ENCODE results near the gene ITLN2.
"Not testable (repeated sequence)": the region's sequence is repeated elsewhere in the genome, so short reads cannot be mapped to it uniquely, and the experiment has no call there.

Gene ITLN2

DNA sequence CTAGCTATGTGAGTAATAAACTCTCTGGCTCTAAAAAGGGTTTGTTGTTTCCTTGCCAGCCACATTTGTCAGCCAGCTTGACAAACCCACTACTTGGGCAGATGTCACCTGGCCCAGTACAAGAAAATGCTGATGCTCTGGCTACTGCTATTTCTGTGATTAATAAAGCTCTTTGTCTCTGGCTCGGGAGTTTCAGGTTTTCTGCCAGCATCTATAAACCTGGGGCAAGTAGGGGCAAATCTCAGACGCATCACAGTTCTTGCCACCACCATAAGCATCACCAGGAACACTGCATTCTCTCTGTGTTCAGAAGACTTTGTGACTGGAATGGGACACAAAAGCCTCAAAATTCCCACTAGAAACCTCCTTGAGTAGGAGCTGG is 2.5 kb downstream of the ITLN2 start:
- DNase-seq, result no peak

DNA sequence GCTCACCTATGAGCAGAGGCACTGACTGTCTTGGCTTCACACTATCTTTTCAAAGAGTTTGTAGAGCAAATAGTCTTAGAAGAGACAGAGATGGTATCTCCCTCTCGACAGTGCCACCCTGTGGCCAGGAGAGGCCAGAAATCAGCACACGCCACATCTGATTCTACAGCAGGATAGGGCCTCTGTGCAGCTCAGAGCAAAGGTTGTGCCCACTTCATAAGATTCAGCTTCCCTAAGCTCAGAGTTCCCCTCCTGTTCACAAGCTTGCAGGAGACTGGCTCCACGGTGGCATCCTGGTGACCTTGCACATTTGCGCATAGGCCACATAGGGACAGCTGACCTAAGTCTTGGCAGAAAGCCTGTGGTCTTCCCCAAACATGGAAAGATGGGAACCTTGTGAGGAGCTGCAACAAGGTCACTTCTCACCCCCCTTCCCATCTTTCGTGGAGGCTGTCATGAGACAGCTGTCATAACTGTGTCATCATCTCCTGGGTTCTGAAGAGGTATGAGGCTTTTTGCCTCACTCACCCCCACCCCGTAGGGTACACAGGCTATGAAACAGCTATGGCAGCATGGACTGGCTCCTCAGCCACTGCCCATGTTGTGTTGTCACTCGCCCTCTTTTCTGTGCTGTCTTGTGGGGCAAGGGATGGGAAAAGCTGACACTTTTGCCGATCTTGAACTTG is 3.0 kb downstream of the ITLN2 start:
- DNase-seq, result peak; percentile 51

DNA sequence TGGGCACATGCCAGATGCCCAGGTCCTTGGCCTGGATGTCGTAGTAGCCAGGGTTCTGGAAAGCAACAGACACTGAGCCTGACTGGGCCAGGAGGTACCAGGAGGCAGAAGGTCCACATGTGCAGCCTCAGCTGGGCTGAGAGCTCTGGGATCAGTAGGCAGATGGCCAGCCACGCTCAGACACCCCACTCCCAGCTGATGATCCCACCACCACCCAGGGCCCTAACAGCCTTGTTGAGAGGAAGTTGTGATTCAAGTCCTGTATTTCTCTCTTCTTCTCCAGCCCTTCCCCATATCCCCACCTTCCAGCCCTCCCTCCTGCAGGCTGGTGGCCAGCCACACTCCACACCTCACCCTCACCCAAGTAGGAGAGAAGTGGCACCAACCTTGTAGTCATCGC is 4.0 kb downstream of the ITLN2 start:
- DNase-seq, result no peak

DNA sequence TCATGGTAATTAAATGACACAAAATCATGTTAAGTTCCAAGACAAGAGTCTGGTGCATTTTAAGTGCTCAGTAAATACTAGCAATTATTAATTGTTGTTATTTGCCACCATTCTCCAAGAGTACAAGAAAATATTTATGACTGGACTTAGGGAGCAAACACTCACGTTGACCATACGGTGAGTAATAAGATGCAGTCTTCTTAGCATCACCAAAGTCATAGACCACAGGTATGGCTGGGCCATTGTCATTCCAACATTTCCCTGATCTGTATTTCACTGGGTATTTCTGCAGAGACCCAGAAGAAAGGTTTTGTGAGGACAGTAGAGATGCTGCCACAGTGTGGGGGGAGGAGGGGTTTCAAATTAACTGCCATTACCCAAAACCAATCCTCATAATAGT is 4.7 kb downstream of the ITLN2 start:
- DNase-seq, result no peak

DNA sequence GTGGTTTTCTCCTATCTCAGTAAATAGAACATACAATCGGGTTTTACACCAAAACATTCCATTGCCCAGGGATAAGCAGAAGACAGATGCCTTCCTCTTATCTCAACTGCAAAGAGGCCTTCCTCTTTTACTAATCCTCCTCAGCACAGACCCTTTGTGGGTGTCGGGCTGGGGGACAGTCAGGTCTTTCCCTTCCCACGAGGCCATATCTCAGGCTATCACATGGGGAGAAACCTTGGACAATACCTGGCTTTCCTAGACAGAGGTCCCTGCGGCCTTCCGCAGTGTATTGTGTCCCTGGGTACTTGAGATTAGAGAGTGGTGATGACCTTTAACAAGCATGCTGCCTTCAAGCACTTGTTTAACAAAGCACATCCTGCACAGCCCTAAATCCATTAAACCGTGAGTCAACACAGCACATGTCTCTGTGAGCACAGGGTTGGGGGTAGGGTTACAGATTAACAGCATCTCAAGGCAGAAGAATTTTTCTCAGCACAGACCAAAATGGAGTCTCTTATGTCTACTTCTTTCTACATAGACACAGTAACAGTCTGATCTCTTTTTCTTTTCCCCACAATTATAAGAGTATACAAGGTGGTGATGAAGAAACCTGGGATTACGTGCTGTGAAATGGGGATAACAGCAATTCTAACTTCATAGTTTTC is 5.3 kb downstream of the ITLN2 start:
- DNase-seq, result not testable (repeated sequence)

DNA sequence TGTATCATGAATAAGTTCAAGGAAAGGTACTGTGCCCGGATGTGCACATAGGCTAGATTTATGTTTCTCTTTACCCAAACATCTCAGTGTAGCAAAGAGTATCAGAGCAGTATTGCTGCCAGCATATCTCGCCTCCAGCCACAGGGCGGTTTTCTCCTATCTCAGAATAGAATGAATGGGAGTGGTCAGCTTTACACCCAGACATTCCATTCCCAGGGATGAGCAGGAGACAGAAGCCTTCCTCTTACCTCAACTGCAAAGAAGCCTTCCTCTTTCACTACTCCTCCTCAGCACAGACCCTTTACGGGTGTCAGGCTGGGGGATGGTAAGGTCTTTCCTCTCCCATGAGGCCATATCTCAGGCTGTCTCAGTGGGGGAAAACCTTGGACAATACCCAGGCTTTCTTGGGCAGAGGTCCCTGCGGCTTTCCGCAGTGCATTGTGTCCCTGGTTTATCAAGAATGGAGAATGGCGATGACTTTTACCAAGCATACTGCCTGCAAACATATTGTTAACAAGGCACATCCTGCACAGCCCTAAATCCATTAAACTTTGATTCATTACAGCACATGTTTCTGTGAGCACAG is 7.3 kb downstream of the ITLN2 start:
- DNase-seq, result not testable (repeated sequence)

DNA sequence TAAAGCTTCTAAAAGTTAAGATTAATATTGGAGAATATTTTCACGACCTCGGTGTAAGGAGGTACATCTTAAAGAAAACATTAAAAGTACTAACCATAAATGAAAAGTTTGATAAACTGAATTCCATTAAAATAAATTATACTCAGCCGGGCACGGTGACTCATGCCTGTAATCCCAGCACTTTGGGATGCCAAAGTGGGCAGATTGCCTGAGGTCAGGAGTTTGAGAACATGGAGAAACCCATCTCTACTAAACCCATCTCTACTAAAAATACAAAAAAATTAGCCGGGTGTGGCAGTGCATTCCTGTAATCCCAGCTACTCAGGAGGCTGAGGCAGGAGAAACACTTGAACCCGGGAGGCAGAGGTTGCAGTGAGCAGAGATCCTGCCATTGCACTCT is 8.7 kb downstream of the ITLN2 start:
- DNase-seq, result not testable (repeated sequence)

DNA sequence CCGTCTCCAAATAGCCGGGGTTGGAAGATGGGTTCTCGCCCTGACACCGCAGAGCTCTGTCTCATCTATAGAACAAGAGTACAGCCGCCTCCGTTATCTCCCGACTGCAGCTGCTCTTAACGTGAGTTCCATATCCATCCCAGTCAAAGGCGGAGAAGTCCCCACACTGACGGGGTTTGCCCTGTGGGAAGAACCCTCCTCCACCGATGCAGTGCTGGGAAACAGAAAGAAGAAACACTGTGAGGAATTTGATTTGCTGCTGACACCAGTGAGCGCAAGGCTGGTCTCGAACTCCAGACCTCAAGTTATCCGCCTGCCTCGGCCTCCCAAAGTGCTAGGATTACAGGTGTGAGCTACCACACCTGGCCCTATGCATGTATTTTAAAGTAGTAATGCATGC is 9.5 kb downstream of the ITLN2 start:
- no peak for DNase-seq

DNA sequence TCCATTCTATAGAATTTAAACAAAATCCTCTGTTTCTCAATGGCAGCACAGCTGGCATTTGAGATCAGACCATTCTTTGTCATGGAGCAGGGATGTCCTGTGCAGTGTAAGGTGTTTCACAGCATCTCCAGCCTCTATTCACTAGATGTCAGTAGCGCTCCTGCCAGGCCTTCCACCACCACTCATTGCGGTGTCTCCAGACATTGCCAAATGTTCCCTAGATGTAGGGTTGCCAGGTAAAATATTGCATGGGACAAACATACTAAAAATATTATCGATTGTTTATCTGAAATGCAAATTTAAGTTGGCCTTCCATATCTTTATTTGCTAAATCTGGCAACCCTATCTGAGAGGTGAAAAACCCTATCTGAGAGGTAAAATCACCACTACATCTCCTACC is 11.7 kb downstream of the ITLN2 start:
- no peak for DNase-seq

DNA sequence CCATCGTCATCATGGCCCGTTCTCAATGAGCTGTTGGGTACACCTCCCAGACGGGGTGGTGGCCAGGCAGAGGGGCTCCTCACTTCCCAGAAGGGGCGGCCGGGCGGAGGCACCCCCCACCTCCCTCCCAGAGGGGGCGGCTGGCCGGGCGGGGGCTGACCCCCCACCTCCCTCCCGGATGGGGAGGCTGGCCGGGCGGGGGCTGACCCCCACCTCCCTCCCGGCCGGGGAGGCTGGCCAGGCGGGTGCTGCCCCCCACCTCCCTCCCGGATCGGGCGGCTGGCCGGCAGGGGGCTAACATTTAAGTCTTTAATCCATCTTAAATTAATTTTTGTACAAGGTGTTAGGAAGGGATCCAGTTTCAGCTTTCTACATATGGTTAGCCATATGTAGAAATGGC is 17.9 kb downstream of the ITLN2 start:
- not testable (repeated sequence) for DNase-seq

DNA sequence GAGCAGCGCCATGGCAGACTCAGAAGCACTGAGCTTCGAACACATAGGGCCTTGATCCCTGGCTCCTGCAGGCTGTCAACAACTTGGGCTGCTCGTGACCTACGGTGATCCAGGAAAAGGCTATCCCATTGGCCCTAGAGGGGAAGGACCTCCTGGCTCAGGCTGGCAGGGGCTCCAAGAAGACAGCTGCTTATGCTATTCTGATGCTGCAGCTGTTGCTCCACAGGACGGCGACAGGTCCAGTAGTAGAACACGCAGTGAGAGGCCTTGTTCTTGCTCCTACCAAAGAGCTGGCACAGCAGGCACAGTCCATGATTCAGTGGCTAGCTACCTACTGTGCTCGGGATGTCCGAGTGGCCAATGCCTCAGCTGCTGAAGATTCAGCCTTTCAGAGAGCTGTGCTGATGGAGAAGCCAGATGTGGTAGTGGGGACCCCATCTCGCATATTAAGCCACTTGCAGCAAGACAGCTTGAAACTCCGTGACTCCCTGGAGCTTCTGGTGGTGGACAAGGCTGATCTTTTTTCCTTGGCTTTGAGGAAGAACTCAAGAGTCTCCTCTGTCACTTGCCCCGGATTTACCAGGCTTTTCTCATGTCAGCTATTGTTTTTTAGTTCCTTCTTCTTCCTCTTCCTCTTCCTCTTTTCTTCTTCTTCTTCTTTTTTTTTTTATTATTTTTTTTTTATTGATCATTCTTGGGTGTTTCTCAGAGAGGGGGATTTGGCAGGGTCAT is 18.9 kb downstream of the ITLN2 start:
- no peak for DNase-seq

DNA sequence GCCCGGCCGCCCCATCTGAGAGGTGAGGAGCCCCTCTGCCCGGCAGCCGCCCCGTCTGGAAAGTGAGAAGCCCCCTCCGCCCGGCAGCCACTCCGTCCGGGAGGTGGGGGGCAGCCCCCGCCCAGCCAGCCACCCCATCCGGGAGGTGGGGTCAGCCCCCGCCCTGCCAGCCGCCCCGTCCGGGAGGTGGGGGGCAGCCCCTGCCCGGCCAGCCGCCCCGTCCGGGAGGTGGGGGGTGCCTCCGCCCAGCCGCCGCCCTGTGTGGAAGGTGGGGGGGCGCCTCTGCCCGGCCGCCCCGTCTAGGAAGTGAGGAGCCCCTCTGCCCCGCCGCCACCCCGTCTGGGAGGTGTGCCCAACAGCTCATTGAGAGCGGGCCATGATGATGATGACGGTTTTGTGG is 21.3 kb downstream of the ITLN2 start:
- not testable (repeated sequence) for DNase-seq

DNA sequence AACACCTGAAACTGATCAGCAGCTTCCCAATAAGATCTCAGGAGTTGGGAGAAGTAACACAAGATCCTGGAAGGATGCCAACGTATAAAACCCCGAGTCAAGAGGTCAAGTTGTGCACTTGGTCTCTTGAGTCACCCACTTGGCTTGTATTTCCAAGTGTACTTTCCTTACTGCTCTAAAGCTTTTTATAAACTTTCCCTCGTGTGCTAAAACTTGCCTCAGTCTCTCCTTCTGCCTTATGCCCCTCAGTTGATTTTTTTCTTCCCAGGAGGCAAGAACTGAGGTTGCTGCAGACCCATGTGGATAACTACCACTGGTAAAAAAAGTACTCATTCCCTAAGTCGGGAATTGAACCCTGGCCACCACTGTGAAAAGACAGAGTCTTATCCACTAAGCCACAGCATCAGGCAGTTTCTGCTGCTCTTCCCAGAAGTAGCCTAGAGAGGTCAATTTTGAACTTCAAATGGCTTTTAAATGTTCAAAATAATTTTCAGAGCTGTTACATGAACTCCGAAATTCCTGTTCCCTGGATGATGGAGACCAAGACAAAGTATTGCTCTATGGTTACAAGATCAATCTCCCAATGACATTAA is 28.9 kb downstream of the ITLN2 start:
- DNase-seq, result no peak

DNA sequence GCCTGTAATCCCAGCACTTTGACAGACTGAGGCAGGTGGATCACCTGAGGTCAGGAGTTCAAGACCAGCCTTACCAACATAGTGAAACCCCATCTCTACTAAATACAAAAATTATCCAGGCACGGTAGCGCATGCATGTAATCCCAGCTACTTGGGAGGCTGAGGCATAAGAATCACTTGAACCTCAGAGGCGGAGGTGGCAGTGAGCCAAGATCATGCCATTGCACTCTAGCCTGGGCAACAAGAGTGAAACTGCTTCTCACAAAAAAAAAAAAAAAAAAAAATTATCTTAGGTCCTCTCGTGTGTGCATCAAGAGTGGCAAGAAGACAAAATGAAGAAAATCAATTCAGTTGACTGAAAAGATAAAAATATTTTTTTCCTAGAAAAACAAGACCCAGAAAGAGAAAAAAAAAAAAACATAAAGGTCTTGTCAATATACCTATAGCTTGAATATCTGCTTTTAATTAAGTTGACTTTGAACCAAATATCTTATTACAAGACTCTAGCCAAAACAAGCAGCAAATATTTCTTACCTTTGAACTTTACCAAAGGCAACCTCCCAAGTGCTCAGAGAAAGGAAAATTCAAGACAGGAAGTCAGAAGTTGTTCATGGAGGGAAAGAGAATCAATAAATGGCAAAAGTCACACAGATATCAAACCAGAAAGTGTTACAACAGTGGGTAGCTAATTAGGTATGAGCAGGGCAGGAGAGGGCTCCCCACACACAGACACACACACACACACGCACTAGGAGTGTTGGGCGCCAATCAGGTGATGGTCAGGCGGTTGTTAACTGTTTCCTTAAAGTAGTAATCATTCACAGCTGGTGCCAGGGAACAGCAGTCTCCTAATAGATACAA is 29.6 kb downstream of the ITLN2 start:
- DNase-seq, result no peak

DNA sequence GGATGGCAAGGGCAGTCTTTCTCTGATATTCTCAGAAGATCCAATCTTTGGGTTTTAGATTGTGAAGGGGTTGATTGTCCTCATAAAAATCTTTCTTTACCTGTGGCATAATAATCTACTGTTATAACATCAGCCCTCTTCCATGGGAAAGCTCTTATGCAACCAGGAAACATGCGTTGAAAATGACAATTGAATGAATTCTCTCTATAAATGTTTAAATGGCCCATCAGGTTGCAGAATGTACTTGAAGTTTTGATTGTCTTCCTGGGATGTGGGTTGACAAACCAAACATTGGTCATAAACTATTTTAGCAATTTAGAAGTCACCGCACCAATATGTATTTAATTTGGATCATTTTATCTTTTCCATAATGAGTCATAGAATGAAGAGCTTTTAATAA is 37.9 kb downstream of the ITLN2 start:
- no peak for DNase-seq

DNA sequence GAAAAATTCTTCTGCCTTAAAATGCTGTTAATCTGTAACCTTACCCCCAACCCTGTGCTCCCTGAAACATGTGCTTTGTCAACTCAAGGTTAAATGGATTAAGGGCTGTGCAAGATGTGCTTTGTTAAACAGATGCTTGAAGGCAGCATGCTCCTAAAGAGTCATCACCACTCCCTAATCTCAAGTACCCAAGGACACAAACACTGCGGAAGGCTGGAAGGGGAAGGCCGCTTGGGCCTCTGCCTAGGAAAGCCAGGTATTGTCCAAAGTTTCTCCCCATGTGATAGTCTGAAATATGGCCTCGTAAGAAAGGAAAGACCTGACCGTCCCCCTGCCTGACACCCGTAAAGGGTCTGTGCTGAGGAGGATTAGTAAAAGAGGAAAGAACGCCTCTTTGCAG is 41.4 kb downstream of the ITLN2 start:
- not testable (repeated sequence) for DNase-seq

DNA sequence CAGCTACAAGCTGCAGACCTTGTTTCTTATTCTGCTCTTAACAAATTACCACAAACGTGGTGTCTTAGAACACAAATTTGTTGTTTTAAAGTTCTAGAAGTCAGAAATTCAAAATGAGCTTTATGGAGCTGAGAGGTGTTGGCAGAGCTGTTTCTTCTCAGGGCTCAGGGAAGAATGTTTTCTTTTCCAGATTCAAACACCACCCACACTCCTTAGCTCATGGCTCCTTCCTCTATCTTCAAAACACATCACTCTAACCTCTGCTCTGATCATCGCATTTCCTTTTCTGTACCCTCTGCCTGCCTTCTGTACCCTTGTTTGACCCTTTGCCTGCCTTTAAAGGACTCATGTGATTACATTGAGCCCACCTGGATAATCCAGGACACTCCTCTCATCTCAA is 42.7 kb downstream of the ITLN2 start:
- no peak for DNase-seq

DNA sequence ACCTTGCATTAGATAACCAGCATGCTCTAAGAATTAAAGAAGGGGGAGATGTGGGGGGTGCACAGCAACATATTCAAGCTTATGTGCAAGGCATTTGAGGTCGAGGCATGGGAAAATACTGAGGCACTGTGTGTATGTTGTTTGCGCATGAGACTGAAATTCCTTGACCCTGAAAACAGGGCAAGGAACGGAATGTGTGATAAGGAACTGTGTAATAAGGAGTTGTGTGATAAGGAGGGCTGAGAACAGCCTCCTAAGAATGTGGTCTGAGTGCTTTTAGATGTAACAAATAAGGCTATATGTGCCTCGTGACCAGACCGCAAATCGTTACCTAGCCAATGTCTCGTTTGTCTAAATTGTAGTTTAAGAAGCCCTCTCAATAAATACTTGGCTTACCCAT is 43.2 kb downstream of the ITLN2 start:
- DNase-seq, result no peak

DNA sequence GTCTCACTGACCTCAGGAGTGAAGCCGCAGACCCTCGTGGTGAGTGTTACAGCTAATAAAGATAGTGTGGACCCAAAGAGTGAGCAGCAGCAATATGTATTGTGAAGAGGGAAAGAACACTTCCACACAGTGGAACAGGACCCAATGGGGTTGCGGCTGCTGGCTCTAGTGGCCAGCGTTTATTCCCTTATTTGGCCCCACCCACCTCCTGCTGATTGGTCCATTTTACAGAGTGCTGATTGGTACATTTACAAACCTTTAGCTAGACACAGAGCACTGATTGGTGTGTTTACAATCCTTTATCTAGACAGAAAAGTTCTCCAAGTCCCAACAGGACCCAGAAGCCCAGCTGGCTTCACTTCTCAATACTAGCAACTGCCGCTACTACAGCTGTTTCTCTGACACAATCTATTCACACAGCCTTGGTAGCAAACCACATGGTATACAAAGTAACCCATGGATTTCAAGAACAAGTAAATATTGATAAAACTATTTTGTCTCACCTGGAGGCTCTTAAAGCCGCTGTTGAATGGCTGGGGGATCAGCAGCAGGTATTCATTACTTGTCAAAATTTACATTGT is 44.3 kb downstream of the ITLN2 start:
- DNase-seq, result no peak

DNA sequence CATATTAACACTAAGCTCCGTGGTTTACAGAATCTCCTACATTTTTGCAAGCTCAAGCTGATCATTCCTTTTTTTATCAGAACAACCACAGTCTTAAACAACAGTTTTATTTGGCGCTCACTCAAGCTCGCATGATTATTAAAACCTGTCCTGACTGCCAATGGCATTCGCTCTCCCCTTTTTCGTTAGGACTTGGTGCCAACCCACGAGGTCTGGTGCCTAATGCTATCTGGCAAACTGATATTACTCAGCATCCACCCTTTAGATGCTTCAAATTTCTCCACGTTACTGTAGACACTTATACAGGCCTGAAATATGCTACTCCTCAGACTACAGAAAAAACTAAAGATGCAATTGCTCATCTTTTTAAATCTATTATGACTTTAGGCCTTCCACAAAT is 46.6 kb downstream of the ITLN2 start:
- DNase-seq, result no peak

DNA sequence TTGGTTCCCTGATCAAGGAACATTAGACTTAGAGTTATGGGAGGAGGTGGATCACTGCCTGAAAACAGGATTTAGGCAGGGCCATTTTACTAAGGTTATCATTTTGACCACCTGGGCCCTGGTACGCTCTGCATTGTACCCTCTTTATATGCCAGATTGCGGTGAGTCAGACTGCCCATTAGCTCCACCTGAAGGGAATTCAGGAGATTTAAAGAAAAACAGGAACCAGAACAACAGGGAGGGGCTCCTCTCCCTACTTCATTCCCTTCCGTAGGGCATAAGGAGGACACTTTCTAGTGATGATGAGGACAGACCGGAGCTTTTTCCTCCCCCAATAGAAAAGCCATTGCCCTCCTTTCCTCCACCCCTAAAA is 49.0 kb downstream of the ITLN2 start:
- DNase-seq, result no peak

All from effector CD4-positive, alpha-beta T cell (primary cell).